NCI-H2171 (cell line): ENCODE data around the gene PLXNB1.
A peak's percentile ranks its signal among the peaks of the same experiment; 100 is the strongest.
"Not testable (repeated sequence)": the region's sequence is repeated elsewhere in the genome, so short reads cannot be mapped to it uniquely, and the experiment has no call there.

Source experiments
- DNase-seq: peaks from one replicate; lab custom pipeline; 2025; lab: John Stamatoyannopoulos, UW

The PLXNB1 gene

GRCh38 chr3:48463703-48464102 is 33.8 kb upstream of the PLXNB1 start:
- DNase-seq, result no peak

DNA sequence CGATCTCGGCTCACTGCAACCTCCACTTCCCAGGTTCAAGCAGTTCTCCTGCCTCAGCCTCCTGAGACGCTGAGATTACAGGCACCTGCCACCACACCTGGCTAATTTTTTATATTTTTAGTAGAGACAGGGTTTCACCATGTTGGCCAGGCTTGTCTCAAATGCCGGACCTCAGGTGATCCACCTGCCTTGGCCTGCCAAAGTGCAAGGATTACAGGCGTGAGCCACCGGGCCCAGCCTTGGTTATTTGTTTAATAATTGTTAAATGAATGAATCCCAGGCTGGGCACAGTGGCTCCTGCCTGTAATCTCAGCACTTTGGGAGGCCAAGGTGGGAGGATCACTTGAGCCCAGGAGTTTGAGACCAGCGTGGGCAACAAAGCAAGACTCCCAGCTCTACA is 31.9 kb upstream of the PLXNB1 start:
- DNase-seq, result not testable (repeated sequence)

DNA sequence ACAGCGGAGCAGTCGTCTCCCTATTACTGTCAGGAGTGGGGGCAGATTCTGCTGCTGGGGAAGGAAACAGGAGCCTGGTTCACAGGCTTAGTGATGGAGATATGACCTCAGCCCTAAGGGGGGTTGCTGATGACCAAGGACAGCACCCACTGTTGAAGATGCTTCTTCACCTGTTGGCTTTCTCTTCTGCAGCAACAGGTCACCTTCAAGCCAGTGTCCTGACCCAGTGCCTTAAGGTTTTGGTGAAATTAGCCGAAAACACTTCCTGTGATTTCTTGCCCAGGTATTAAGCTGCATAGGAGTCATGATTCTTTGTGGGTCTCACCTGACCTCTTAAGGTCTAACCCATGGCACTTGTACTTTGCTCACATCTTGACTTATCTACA is 30.6 kb upstream of the PLXNB1 start:
- DNase-seq, result no peak

DNA sequence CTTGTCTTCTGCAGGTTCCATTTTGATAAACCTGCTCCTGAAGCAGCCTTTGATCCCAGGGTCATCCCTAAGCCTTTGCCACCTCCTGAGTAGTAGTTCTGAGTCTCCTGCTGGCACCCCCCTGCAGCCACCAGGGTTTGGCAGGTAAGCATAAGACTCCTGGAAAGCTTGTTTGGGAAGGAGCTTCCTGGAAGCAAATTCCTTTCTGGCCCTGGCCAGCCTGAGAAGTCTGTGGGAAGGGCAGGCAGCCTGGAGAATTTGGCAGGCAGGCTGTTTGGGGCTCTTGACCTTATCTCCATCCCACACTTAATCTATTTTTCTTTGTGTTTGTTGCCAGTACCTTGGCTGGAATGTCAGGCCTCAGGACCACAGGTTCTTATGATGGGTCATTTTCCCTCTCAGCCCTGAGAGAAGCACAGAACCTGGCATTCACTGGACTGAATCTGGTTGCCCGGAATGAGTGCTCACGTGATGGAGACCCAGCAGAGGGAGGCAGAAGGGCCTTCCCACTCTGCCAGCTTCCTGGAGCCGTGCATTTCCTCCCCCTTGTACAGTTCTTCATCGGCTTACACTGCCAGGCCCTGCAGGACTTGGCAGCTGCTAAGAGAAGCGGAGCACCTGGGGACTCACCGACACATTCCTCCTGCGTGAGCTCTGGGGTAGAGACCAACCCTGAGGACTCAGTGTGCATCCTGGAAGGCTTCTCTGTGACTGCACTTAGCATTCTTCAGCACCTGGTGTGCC is 30.1 kb upstream of the PLXNB1 start:
- no peak for DNase-seq

- DNase-seq, result no peak
These were observed 29.4 kb upstream of the PLXNB1 start for GRCh38 chr3:48459331-48459730.

DNA sequence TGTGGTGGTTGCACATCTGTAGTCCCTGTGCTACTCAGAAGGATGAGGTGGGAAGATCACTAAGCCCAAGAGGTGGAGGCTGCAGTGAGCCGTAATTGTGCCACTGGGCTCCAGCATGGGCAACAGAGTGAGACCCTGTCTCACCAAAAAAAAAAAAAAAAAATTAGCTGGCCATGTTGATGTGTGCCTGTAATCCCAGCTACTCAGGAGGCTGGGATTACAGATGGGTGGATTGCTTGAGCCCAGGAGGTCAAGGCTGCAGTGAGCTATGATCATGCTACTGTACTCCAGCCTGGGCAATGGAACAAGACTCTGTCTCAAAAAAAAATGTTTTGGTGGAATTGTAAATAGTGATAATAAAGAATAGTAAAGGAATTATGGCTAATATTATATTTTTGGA is 26.6 kb upstream of the PLXNB1 start:
- DNase-seq, result no peak

DNA sequence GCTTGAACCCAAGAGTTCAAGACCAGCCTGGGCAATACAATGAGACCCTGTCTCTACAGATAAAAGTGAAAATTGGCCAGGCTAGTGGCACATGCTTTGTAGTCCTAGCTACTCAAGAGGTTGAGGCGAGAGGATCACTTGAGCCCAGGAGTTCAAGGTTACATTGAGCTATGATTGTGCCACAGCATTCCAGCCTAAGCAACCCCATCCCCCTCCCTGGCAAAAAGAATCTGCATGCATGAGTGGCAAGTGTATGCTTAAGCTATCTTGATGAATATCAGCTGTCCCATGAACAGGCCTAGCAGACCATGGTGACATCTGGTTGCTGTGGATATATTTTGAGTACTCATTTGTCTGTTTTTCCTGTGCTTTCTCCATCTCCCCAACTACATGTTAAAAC is 21.4 kb upstream of the PLXNB1 start:
- no peak for DNase-seq

DNA sequence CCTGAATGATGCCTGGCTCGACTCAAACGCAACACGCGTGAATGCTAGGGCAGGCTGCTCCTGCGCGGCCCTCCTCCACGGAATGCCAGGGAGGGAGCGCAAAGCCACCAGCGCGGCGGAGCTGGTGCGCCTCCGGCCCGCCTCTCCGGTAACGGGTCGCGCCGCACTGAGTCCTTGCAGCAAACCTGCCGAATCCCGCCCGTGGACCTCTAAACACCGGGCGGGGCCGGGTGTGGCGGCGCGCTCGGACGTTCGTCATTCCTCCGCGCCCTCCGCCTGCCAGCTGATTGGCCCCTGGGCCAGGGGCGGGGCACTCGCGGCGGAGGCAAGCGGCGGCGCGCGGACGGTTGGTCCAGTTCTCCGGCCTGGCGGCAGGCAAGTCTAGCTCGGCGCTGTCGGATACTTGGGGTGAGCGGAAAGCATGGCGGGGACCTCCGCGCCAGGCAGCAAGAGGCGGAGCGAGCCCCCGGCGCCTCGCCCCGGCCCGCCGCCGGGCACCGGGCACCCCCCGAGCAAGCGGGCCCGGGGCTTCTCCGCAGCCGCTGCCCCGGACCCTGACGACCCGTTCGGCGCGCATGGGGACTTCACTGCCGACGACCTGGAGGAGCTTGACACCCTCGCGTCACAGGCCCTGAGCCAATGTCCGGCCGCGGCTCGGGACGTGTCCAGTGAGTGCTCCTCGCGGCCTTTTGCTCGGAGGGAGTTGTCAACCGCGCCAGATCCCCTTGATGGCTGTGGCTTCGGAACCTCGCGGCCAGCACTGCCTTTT is 16.7 kb upstream of the PLXNB1 start, which contains the start of gene ATRIP:
Gene ATRIP (plus strand): TSS at position 313 of the 769 bp plus-strand sequence. CDS start 109 bp downstream, at position 422.
- DNase-seq, result peak; percentile 17

DNA sequence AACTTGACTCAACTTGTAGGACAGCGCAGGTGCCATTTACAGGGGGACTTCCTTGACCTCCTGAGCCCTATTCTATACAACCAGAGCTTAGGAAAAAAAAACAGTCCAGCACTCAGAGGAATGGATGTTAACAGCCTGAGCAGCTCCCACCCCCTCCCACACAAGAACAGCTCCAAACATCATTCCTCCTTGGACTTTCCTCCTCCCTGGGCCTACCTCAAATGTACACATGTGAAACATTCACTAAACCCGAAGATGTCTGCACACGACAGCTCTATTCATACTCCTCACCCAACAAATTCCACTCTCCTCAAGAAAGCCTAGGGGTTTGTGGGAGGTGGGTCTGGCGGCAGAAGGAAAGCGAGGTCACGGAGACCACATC is 16.1 kb upstream of the PLXNB1 start:
- no peak for DNase-seq

- no peak for DNase-seq
These were observed 15.5 kb upstream of the PLXNB1 start for GRCh38 chr3:48445277-48445882.

- DNase-seq, result no peak
These were observed 12.1 kb upstream of the PLXNB1 start for GRCh38 chr3:48441940-48442339.

DNA sequence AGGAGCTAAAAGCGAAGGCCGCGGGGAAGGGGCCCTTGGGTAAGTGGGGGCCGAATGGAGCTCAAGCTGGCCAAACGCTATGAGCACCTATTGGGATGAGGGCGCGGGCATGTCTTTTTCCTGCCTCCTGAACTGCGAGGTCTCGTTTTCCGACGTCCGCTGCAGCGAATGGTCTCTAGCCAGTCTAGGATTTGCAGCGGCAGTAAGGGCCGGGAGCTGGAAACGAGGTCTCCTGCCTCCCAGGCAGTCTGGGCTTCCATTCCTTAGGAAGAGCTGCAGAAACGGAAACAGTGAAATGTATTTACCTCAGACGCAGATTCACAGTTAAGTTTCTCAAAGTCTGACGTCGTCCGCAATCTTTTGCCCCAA is 10.7 kb upstream of the PLXNB1 start:
- DNase-seq, result no peak

- DNase-seq, result peak; percentile 80
These were observed 10.1 kb upstream of the PLXNB1 start, which contains the start of the genes CCDC51 and TMA7 for GRCh38 chr3:48439820-48440589. Gene CCDC51 (minus strand): TSS chr3:48440119. CDS start chr3:48435128, 4,991 bp downstream. Gene TMA7 (plus strand): TSS chr3:48440257. CDS start chr3:48440297, 40 bp downstream.

DNA sequence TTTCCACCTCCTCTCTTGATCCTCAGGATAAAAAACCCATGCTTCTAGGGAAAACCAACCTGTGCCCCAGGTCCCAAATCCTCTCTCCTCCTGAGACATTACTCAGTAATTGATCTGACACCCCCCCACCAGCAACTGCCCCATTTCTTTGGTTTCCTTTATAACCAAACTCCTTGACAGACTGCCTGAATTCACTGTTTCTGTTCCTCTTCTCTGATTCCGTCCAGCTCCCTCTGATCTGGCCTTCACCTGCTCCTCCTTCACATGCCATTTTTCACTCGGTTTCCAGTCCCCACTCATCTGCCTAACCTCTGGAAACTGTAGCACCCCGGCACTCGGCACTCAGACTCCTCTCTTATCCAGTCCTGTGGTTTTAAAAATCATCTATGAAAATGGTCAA is 7.9 kb upstream of the PLXNB1 start:
- no peak for DNase-seq

- DNase-seq, result no peak
These were observed 7.0 kb upstream of the PLXNB1 start for GRCh38 chr3:48436855-48437254.

DNA sequence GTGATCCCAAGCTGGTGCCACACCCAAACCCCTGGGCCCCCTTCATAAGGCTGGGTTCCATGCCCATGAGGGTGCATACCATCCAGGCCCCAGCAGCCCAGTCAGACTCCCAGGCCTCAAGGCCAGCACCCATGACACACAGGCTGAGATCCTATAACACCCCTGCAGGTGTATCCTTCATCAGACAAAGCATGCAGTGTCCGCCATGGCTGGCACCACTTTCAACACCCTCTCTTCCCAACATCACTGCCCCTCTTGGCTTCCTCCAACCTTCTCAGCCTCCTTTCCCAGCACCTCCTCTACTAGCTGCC is 6.5 kb upstream of the PLXNB1 start:
- DNase-seq, result no peak

- DNase-seq, result peak; percentile 48
These were observed 6.0 kb upstream of the PLXNB1 start for GRCh38 chr3:48435774-48436476.

- DNase-seq, result no peak
These were observed 5.3 kb upstream of the PLXNB1 start for GRCh38 chr3:48435223-48435595.

DNA sequence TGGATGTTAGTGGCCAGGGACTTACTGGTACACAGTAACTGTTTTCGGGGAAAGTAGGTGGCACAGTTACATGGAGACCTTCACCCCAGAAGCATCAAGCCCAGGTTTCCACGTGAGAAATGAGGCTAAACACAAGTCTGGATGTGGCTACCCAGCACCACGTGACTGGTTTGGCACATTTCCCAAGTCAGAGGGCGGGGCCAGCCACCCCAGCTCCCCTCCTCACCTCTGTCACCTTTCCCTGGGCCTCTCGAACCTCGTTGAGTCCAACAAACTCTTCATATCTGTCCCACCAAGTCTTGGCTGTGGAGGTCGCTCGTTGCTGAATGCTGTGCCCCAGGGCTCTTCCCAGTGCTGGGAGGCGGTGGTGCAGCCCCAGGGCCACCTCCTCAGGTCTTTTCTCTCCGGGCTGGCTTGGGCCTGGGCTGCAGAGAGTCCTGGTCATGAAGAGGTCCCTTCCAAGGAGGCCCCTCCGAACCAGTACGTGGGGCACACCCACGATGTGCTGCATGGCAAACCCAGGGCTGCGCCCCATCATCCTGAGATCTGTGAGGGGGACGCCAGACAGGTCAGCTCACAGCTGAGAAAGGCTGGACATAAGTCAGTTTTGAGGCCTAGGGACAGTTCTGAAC is 4.8 kb upstream of the PLXNB1 start:
- DNase-seq, result no peak

GRCh38 chr3:48433472-48434118 is 3.7 kb upstream of the PLXNB1 start:
- DNase-seq, result no peak
